HepG2 (cell line): ENCODE measurements around the gene EPS8L3. TPM values are rescaled to one million over a fixed set of nuclear protein-coding genes. Genes with fewer than 3 reads are reported as not detected.
A peak's percentile ranks its signal among the peaks of the same experiment; 100 is the strongest.

Source experiments
- DMAP1 ChIP-seq: IDR thresholded peaks from 2 replicates; pipeline ENCODE4 v1.6.1; 2016
- DR1 ChIP-seq: sonication (generic); formaldehyde crosslinking; IDR thresholded peaks from 2 replicates; pipeline ENCODE4 v1.8.0; 2021; ENCODE audit warnings: mild to moderate bottlenecking, missing genetic modification reagents, inconsistent platforms
- GLMP ChIP-seq: sonication (generic); formaldehyde crosslinking; IDR thresholded peaks from 2 replicates; pipeline ENCODE4 v1.9.0; 2021; ENCODE audit warnings: missing genetic modification reagents, mild to moderate bottlenecking, borderline replicate concordance
- KDM2A ChIP-seq: sonication (generic); formaldehyde crosslinking; IDR thresholded peaks from 2 replicates; pipeline ENCODE4 v1.4.0; 2020; ENCODE audit warnings: low read depth, missing genetic modification reagents, borderline replicate concordance
- KDM6A ChIP-seq: IDR thresholded peaks from 2 replicates; pipeline ENCODE4 v1.6.1; 2016; ENCODE audit warnings: low read depth
- NONO ChIP-seq, 2 experiments: fragments of 450-650 bp in 1 of 2; sonication (generic) in 1 of 2; formaldehyde crosslinking in 1 of 2; IDR thresholded peaks in 1 of 2; conservative IDR thresholded peaks in 1 of 2; 2 replicates each; pipeline versions ENCODE4 v1.6.1 to v1.8.0; 2017 to 2022; ENCODE audit warnings: mild to moderate bottlenecking in 1 of 2, missing genetic modification reagents in 1 of 2, moderate library complexity in 1 of 2
- SOX5 ChIP-seq: IDR thresholded peaks from 2 replicates; pipeline ENCODE4 v1.6.1; 2016; ENCODE audit warnings: borderline replicate concordance
- SRY ChIP-seq: sonication (generic); formaldehyde crosslinking; IDR thresholded peaks from 2 replicates; pipeline ENCODE4 v1.8.0; 2022; ENCODE audit warnings: mild to moderate bottlenecking, missing genetic modification reagents
- ZNF570 ChIP-seq: sonication (generic); formaldehyde crosslinking; IDR thresholded peaks from 2 replicates; pipeline ENCODE4 v1.4.0; 2020; ENCODE audit warnings: mild to moderate bottlenecking, missing genetic modification reagents, borderline replicate concordance
- ZNF629 ChIP-seq: sonication (generic); formaldehyde crosslinking; conservative IDR thresholded peaks from 2 replicates; pipeline ENCODE4 v1.5.0; 2020; ENCODE audit warnings: missing genetic modification reagents
- ZNF687 ChIP-seq: sonication (generic); formaldehyde crosslinking; IDR thresholded peaks from 2 replicates; pipeline ENCODE4 v1.5.1; 2020; ENCODE audit warnings: mild to moderate bottlenecking, missing genetic modification reagents, moderate library complexity
- ZNF75D ChIP-seq: sonication (generic); formaldehyde crosslinking; IDR thresholded peaks from 2 replicates; pipeline ENCODE4 v1.8.1; 2023; ENCODE audit warnings: missing genetic modification reagents, mild to moderate bottlenecking, borderline replicate concordance
- ZNF766 ChIP-seq: sonication (generic); formaldehyde crosslinking; IDR thresholded peaks from 2 replicates; pipeline ENCODE4 v1.5.0; 2020; ENCODE audit warnings: missing genetic modification reagents, borderline replicate concordance
- polyA plus RNA-seq, 8 experiments: library from polyadenylated mRNA; depleted of rRNA in 3 of 8; stranded (reverse) in 7 of 8; unstranded in 1 of 8; fragments of >200 nt; fragmentation: Illumina TruSeq in 4 of 8; extraction: Trizol in 4 of 8; gene quantifications; 2 replicates each; pipeline versions ENCODE4 v1.2.1 to v1.2.3, GENCODE V29; 2011 to 2016; ENCODE audit warnings: low read depth in 4 of 8, missing spikeins in 1 of 8, mixed read lengths in 1 of 8; ENCODE audit not compliant: insufficient read depth in 1 of 8
- total RNA-seq, 5 experiments: library from RNA; depleted of rRNA; stranded (reverse); fragments of >200 nt; fragmentation: Illumina TruSeq; extraction: Trizol; gene quantifications; 2 replicates each; pipeline ENCODE4 v1.2.3, GENCODE V29; 2016; ENCODE audit warnings: low read depth in 1 of 5
- TF ChIP-seq, protein P1 (sequence below): IDR thresholded peaks from 2 replicates; pipeline ENCODE4 v1.4.0; 2020; ENCODE audit warnings: mild to moderate bottlenecking, missing genetic modification reagents
- TF ChIP-seq, protein P2 (sequence below), 2 experiments: IDR thresholded peaks; 2 replicates each; pipeline ENCODE4 v1.6.1; 2011 to 2012; ENCODE audit warnings: low read length in 2 of 2, borderline replicate concordance in 1 of 2, low read depth in 1 of 2, mild to moderate bottlenecking in 1 of 2, moderate library complexity in 1 of 2

The EPS8L3 gene
- total and polyA plus RNA-seq, 2 of the 13 experiments (the other 11 are each of a cell fraction or from before 2014, with no cell fraction given), result 18.2 to 106 TPM

- TF ChIP-seq, protein P1, sequence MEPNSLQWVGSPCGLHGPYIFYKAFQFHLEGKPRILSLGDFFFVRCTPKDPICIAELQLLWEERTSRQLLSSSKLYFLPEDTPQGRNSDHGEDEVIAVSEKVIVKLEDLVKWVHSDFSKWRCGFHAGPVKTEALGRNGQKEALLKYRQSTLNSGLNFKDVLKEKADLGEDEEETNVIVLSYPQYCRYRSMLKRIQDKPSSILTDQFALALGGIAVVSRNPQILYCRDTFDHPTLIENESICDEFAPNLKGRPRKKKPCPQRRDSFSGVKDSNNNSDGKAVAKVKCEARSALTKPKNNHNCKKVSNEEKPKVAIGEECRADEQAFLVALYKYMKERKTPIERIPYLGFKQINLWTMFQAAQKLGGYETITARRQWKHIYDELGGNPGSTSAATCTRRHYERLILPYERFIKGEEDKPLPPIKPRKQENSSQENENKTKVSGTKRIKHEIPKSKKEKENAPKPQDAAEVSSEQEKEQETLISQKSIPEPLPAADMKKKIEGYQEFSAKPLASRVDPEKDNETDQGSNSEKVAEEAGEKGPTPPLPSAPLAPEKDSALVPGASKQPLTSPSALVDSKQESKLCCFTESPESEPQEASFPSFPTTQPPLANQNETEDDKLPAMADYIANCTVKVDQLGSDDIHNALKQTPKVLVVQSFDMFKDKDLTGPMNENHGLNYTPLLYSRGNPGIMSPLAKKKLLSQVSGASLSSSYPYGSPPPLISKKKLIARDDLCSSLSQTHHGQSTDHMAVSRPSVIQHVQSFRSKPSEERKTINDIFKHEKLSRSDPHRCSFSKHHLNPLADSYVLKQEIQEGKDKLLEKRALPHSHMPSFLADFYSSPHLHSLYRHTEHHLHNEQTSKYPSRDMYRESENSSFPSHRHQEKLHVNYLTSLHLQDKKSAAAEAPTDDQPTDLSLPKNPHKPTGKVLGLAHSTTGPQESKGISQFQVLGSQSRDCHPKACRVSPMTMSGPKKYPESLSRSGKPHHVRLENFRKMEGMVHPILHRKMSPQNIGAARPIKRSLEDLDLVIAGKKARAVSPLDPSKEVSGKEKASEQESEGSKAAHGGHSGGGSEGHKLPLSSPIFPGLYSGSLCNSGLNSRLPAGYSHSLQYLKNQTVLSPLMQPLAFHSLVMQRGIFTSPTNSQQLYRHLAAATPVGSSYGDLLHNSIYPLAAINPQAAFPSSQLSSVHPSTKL (CRISPR knock-in tag), result peak; percentile 37; the same call in 1 of the 2 replicates
- no peak for TF ChIP-seq DMAP1 (CRISPR knock-in tag)
- TF ChIP-seq KDM2A, result peak; percentile 65; the same call in 1 of the 2 replicates
- no peak; the same call in 1 of the 2 replicates for TF ChIP-seq ZNF629 (CRISPR knock-in tag)
- no peak for TF ChIP-seq ZNF75D (CRISPR knock-in tag)
- TF ChIP-seq KDM6A (CRISPR knock-in tag), result no peak
- TF ChIP-seq SOX5 (CRISPR knock-in tag), result no peak
- no peak for TF ChIP-seq NONO (IDR thresholded peaks at IDR 0.05)
- no peak; the same call in 1 of the 2 replicates for TF ChIP-seq NONO (CRISPR knock-in tag; conservative IDR thresholded peaks at IDR 0.05)
- TF ChIP-seq ZNF766, result no peak
- TF ChIP-seq, protein P2, sequence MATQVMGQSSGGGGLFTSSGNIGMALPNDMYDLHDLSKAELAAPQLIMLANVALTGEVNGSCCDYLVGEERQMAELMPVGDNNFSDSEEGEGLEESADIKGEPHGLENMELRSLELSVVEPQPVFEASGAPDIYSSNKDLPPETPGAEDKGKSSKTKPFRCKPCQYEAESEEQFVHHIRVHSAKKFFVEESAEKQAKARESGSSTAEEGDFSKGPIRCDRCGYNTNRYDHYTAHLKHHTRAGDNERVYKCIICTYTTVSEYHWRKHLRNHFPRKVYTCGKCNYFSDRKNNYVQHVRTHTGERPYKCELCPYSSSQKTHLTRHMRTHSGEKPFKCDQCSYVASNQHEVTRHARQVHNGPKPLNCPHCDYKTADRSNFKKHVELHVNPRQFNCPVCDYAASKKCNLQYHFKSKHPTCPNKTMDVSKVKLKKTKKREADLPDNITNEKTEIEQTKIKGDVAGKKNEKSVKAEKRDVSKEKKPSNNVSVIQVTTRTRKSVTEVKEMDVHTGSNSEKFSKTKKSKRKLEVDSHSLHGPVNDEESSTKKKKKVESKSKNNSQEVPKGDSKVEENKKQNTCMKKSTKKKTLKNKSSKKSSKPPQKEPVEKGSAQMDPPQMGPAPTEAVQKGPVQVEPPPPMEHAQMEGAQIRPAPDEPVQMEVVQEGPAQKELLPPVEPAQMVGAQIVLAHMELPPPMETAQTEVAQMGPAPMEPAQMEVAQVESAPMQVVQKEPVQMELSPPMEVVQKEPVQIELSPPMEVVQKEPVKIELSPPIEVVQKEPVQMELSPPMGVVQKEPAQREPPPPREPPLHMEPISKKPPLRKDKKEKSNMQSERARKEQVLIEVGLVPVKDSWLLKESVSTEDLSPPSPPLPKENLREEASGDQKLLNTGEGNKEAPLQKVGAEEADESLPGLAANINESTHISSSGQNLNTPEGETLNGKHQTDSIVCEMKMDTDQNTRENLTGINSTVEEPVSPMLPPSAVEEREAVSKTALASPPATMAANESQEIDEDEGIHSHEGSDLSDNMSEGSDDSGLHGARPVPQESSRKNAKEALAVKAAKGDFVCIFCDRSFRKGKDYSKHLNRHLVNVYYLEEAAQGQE (IDR thresholded peaks at IDR 0.05; ENCODE audit: borderline replicate concordance in 1 of 2, low read depth in 1 of 2, low read length in 2 of 2), result no peak
- no peak for TF ChIP-seq DR1 (CRISPR knock-in tag)
- TF ChIP-seq ZNF570 (CRISPR knock-in tag), result no peak
- TF ChIP-seq ZNF687 (CRISPR knock-in tag), result peak; percentile 69
- TF ChIP-seq SRY, result no peak
- TF ChIP-seq GLMP (CRISPR knock-in tag), result no peak
Measured at GRCh38 chr1:109773203-109773899, 9.6 kb upstream of the EPS8L3 start (continued).
